Stomach (tissue), 9 donors: Measurements from ENCODE around the gene KLHL17. TPM values are rescaled to one million over a fixed set of nuclear protein-coding genes. Genes with fewer than 3 reads are reported as not detected.
A peak's percentile ranks its signal among the peaks of the same experiment; 100 is the strongest.

ENCODE experiments used
- DNase-seq, 2 donors: peaks; one replicate each; pipeline versions ENCODE4 v3.0.0 to v3.0.0-alpha.2; 2013 to 2019
- H3K27ac ChIP-seq, 5 donors: fragments of 200-600 bp in 4 of 5; sonication (generic) in 4 of 5; one replicate each; pipeline ENCODE4 v1.5.1; 2013 to 2019; ENCODE audit warnings: mild to moderate bottlenecking in 1 of 5, moderate library complexity in 1 of 5
- H3K27me3 ChIP-seq, 3 donors: fragments of 200-600 bp; sonication (generic); one replicate each; pipeline ENCODE4 v1.5.1; 2017 to 2019; ENCODE audit warnings: mixed run types in 1 of 3
- H3K36me3 ChIP-seq, 4 donors: fragments of 200-600 bp; sonication (generic); 1 replicate in 3 of 4; 2 replicates in 1 of 4; pipeline ENCODE4 v1.5.1; 2016 to 2019
- H3K4me1 ChIP-seq, 4 donors: fragments of 200-600 bp; sonication (generic); one replicate each; pipeline ENCODE4 v1.5.1; 2016 to 2019
- H3K4me3 ChIP-seq, 4 donors: fragments of 200-600 bp; sonication (generic) in 3 of 4; one replicate each; pipeline ENCODE4 v1.5.1; 2016 to 2019; ENCODE audit warnings: mild to moderate bottlenecking in 1 of 4
- H3K9me3 ChIP-seq, 4 donors: fragments of 200-600 bp; sonication (generic); one replicate each; pipeline ENCODE4 v1.5.1; 2016 to 2019
- CTCF ChIP-seq, 7 experiments: fragments of 450-650 bp in 4 of 7; fragments of 200-600 bp in 3 of 7; sonication (generic) in 3 of 7; IDR thresholded peaks; one replicate each; pipeline ENCODE4 v1.5.1; 2016 to 2019; ENCODE audit warnings: antibody characterized with exemption in 7 of 7, control low read depth in 2 of 7, mild to moderate bottlenecking in 1 of 7
- EP300 ChIP-seq: sonication (generic); formaldehyde crosslinking; IDR thresholded peaks from one replicate; pipeline ENCODE4 v1.6.1; 2017; ENCODE audit warnings: antibody characterized with exemption
- POLR2A ChIP-seq, 4 donors: fragments of 450-650 bp; IDR thresholded peaks; one replicate each; pipeline ENCODE4 v1.6.1; 2016; ENCODE audit warnings: antibody characterized with exemption in 4 of 4, control low read depth in 2 of 4, mild to moderate bottlenecking in 1 of 4, moderate library complexity in 1 of 4
- POLR2AphosphoS5 ChIP-seq, 3 donors: sonication (generic); formaldehyde crosslinking; IDR thresholded peaks; one replicate each; pipeline ENCODE4 v1.6.1; 2016; ENCODE audit warnings: antibody characterized with exemption in 3 of 3
- WGBS, 5 donors: extraction: QIAGEN DNeasy Blood & Tissue Kit in 3 of 5; methylation state at CpG; one replicate each; pipeline versions ENCODE4 v1.1.5 to v1.1.7; 2013 to 2018; 5-methylcytosine and 5-hydroxymethylcytosine counted together
- intact Hi-C: fragments of 100-400 bp; cut with DNase I; formaldehyde crosslinking; loops from one replicate; pipeline ENCODE4 v1.15.1; 2023; ENCODE audit warnings: low total_unique reads
- polyA plus RNA-seq, 3 donors: library from polyadenylated mRNA; stranded (reverse); fragments of 200-250 nt; gene quantifications; one replicate each; pipeline ENCODE4 v1.2.3, GENCODE V29; 2013
- total RNA-seq, 5 donors: library from RNA; depleted of rRNA; stranded (reverse); fragments of >200 nt; gene quantifications; one replicate each; pipeline versions ENCODE4 v1.1.0 to v1.2.3, GENCODE V29; 2014 to 2016
- donor health status: healthy with polysubstance abuse.
- donor health status: Bipolar disorder and iron deficiency.
- donor health status: healthy.

Gene KLHL17
- total and polyA plus RNA-seq, 8 donors: 1.7 to 99.9 (median 7.6) TPM

- DNase-seq: no peak
- Histone ChIP-seq H3K4me3 (no peak overlapping the region), H3K9me3 (no peaks in the 10 kb centered on the region), H3K27me3 (peaks cover 0 to 94% (median 27%) of the 10 kb centered on the region in 3 donors), H3K4me1 (peaks cover 34 to 57% (median 50%) of the 10 kb centered on the region in 4 donors), H3K27ac (no peak overlapping the region), H3K36me3 (no peaks in the 10 kb centered on the region)
- 76 to 92% (median 81%) methylated on average over 9 to 15 of the region's 15 CpGs for WGBS, 5 donors
- TF ChIP-seq POLR2AphosphoS5 (IDR thresholded peaks at IDR 0.05) (no peak), POLR2A (IDR thresholded peaks at IDR 0.05) (no peak), EP300 (no peak), CTCF (IDR thresholded peaks at IDR 0.05) (no peak)
- intact Hi-C loops: no loop called here
Observed at GRCh38 chr1:918353-918752, 42.0 kb upstream of the KLHL17 start.

- intact Hi-C loops: no loop called here
- H3K4me3 ChIP-seq: no peak overlapping the region
- 56 to 78% (median 72%) methylated on average over 5 to 6 of the region's 6 CpGs for WGBS, 5 donors
- H3K27me3 ChIP-seq: peaks cover 0 to 94% (median 32%) of the 10 kb centered on the region in 3 donors
- no peak overlapping the region for H3K27ac ChIP-seq
- no peaks in the 10 kb centered on the region for H3K9me3 ChIP-seq
- H3K4me1 ChIP-seq: peaks cover 39 to 60% (median 54%) of the 10 kb centered on the region in 4 donors
- H3K36me3 ChIP-seq: no peaks in the 10 kb centered on the region
- no peak for DNase-seq
- no peak for TF ChIP-seq EP300
- TF ChIP-seq POLR2AphosphoS5 (IDR thresholded peaks at IDR 0.05): no peak
- TF ChIP-seq POLR2A (IDR thresholded peaks at IDR 0.05): no peak
- no peak for TF ChIP-seq CTCF (IDR thresholded peaks at IDR 0.05)
Observed at GRCh38 chr1:918843-919242, 41.5 kb upstream of the KLHL17 start.

DNA sequence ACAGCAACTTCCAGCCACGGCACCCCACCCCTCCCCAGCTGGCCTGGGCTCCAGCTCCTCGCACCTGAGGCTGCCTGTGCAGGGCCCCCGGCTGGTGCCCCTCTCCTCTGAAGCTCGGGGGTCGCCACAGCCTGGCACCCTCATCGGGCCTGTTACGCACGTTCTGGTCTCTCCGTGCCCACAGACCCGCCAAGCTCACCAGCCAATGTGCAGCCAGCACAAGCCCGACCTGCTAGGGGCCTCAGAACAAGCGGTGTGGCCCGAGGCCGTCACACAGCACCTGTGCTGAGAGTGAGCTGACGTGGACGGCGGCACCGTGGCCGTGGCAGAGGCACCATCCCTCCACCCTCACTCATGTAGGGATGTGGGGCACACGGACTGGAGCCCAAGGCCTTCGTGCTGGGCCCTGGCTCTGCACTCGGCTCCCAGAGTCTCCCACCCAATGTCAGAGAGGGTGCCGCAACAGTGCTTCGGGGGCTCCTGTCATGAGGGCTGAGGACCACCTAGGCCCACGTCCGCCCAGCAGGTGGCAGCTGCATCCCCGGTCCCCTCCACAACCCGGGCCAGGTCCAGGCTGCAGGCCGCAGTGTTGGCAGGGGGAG lies 41.0 kb upstream of the KLHL17 start:
- no peak for TF ChIP-seq POLR2AphosphoS5 (IDR thresholded peaks at IDR 0.05)
- TF ChIP-seq CTCF (IDR thresholded peaks at IDR 0.05): no peak
- no peak for TF ChIP-seq POLR2A (IDR thresholded peaks at IDR 0.05)
- TF ChIP-seq EP300: no peak
- 76 to 81% (median 80%) methylated on average over 22 to 29 of the region's 29 CpGs; no CpG with 5 or more reads in 1 of the 5 donors for whole genome bisulfite sequencing, 5 donors
- Histone ChIP-seq H3K4me1 (peaks cover 45 to 60% (median 59%) of the 10 kb centered on the region in 4 donors), H3K9me3 (no peaks in the 10 kb centered on the region), H3K4me3 (no peak overlapping the region), H3K27ac (no peak overlapping the region), H3K27me3 (peaks cover 0 to 94% (median 37%) of the 10 kb centered on the region in 3 donors), H3K36me3 (no peaks in the 10 kb centered on the region)
- no peak for DNase-seq
- intact Hi-C loops: no loop called here

DNA sequence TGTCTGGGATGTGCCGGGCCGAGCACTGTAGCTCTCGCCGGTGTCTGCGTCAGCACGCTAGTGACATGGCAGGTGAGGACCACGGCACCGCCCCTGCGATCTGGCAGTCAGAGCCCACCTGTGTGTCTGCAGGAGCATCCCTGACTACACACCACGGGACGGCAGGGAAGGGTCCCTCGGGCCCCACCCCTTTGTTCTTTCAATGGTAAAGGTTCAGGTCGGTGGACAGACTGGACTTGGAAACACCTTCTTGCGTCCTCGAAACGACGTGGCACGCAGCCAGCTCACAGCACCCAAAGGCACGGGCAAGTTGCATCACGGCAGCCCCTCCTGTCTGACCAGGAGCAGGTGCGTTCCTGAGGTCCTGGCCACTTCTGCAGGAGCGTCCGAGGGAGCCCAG lies 40.4 kb upstream of the KLHL17 start:
- H3K27me3 ChIP-seq: peaks cover 0 to 100% (median 44%) of the 10 kb centered on the region in 3 donors
- no peak overlapping the region for H3K27ac ChIP-seq
- H3K36me3 ChIP-seq: no peaks in the 10 kb centered on the region
- no peak for DNase-seq
- TF ChIP-seq EP300 (no peak), POLR2A (IDR thresholded peaks at IDR 0.05) (no peak), CTCF (IDR thresholded peaks at IDR 0.05) (no peak), POLR2AphosphoS5 (IDR thresholded peaks at IDR 0.05) (no peak)
- H3K9me3 ChIP-seq: no peaks in the 10 kb centered on the region
- peak overlapping the region in 1 of 4 donors; percentile 25 for H3K4me3 ChIP-seq
- 37 to 47% (median 44%) methylated on average over 15 to 23 of the region's 23 CpGs for WGBS, 5 donors
- peaks cover 51 to 66% (median 65%) of the 10 kb centered on the region in 4 donors for H3K4me1 ChIP-seq
- intact Hi-C loops: no loop called here
